Measurements from ENCODE around the gene MDM4.
"Not testable (repeated sequence)": the region's sequence is repeated elsewhere in the genome, so short reads cannot be mapped to it uniquely, and the experiment has no call there.

The MDM4 gene

GRCh38 chr1:204493145-204493983 is 22.8 kb upstream of the MDM4 start:
- no peak for DNase-seq

- DNase-seq, result peak; percentile 27
Observed at GRCh38 chr1:204493984-204494280, 22.3 kb upstream of the MDM4 start.

- DNase-seq, result peak; percentile 66
Observed at GRCh38 chr1:204494281-204495077, 21.7 kb upstream of the MDM4 start, which contains the start of gene PIK3C2B. PIK3C2B (minus strand) TSS chr1:204494805; CDS start chr1:204469802, 25,003 bp downstream.

DNA sequence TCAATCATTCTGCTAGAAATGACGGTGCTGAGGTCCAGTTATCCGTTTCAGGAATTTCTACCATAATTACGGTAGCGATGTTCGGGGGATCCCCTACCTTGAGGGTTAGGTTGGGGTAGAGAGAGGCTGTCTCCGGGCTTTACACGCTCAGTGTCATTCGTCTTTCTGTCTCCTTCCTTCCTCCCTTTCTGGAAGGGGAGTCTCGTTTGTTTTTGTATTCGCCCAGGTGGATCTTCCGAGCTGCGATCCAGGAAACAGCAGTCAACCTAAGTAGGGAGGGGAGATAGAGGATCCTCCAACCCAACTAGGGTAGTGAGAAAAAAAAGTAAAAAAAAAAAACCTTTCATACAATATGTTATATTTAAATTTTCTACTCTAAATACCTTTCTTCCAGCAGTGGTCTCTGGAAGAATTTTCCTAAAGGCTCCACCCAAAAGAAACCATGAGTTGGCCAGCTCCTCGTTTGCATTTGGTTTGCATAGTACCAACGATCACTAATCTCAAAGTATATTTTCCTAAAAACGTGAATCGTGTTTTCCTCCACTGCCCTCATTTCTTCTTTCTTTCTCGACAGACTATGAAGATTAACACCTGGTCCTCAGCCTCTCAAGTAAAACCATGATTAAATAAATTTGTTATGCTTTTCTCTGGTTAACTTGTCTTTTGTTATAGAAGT is 21.0 kb upstream of the MDM4 start:
- DNase-seq, result no peak

DNA sequence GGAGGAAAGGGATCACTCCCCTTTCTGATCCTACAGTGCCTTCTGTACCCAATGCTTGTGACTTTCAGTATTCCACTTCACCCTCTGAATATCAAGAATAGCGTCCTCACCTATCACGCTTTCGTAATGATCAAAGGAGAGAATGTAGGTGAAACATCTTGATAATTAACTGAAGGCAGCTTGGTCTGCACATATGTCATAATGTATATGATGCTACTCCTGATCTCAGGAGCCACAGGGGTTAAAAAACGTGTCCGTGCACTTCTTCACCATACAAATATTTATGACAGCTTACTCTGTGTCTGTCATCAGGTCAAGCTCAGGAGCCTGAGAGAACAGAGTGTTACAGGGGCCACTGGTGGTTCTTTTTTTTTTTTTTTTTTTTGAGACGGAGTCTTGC is 20.4 kb upstream of the MDM4 start:
- DNase-seq, result no peak

- no peak for DNase-seq
Observed at GRCh38 chr1:204498981-204499380, 17.2 kb upstream of the MDM4 start.

GRCh38 chr1:204499511-204500468 is 16.4 kb upstream of the MDM4 start:
- DNase-seq, result no peak

DNA sequence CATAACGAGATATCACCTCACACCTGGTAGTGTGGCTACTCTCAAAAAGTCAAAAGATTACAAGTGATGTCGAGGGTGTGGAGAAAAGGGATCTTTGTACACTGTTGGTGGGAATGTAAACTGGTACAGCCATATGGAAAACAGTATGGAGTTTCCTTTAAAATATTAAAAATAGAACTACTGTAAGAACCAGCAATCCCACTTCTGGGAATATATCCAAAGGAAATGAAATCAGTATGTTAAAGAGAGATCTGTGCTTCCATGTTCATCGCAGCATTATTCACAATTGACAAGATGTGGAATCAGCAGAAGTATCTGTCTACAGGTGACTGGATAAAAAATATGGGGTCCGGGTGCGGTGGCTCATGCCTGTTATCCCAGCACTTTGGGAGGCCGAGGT is 14.0 kb upstream of the MDM4 start:
- DNase-seq, result no peak

DNA sequence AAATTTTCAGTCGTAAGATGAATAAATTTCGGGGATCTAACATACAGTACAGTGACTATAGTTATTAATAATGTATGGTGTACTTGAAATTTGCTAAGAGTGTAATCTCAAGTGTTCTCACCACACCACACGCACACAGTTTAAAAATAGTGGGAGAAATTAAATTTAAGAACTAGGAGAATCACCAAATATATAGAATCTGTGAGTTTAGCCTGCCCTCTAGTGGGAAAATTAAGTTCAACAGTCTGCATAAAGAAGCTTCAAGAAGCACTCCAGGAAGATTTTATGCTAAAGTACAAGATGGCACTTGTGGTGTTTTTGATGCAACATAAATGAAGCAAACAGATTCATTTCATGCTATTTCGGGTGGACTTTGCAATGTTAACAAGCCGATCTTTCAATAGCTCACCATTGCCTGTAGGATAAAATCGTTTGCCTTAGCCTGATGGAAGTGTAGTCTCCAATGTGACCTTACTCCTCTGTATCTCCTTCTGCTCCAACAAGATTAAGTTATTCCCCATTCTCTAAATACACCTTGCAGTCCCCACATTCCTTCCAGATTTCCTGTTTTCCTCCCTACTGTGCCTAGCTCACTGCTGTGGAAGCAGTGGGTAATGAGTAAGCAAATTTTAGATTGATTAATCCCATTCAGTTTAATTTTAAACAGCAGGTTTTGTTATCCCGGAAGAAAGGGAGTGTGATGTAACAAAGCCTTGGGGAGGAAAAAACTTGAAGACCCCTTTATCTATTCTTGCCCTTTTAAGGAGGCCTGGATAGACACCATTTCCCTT is 12.9 kb upstream of the MDM4 start:
- DNase-seq, result no peak

- DNase-seq, result no peak
Observed at GRCh38 chr1:204503913-204504519, 12.2 kb upstream of the MDM4 start.

DNA sequence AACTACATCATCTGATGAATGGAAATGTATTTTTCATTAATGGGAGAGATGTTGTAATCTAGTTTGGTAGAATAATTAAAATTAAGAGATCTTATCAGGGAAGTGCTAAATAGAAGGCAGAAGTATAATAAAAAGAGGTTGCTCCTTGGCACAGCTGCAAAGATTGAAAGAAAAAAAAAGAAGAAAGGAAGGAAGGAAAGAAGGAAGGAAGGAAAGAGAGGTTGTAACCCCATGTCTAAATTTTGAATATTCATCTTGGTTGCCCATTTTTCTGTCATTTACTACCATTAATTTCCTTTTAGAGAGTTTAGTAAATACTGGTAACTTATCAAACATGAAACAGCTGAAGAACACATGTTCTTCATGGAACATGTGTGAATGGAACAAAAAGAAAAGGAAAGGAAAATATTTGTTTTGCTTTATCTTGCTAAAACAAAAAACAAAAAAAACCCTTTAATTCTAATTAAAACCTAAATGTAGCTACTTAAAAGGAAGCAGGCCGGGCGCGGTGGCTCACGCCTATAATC is 10.5 kb upstream of the MDM4 start:
- no peak for DNase-seq

DNA sequence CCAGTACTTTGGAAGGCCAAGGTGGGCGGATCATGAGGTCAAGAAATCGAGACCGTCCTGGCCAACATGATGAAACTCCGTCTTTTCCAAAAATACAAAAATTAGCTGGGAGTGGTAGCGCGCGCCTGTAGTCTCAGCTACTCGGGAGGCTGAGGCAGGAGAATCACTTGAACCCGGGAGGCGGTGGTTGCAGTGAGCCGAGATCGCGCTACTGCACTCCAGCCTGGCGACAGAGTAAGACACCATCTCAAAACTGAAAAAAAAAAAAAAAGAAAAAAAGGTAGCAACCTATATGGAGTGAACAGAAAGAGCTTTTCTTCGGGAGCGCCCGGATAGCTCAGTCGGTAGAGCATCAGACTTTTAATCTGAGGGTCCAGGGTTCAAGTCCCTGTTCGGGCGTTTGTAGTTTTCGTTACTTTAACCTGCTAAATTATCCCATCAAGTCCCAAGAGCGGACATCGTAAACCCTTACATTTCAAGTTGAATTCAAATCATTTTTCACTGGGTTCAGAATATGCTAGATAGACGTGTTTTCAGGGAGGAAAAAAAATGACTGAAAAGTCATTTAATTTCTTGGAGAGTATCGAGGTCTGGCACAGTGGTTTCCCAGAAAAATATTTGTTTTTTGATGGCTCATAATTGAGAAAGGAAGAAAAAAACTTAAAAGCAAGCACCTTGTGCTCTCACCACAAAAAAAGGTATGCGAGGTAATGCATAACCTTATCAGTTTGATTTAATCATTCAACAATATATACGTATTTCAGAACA is 9.8 kb upstream of the MDM4 start:
- DNase-seq, result peak; percentile 69

DNA sequence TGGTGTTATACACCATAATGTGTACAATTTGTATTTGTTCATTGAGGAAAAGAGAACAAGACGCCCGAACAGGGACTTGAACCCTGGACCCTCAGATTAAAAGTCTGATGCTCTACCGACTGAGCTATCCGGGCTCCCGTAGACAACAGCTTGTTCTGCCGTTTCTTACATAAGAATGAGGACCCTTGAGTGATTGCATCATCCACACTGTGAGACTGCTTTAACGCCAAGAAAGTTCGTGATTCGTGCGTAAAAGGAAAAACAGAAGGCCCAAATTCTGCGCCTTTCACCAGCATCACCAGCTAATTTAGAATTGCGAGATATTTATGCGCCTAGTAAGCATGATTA is 9.3 kb upstream of the MDM4 start:
- peak; percentile 78 for DNase-seq

- DNase-seq, result no peak
Observed at GRCh38 chr1:204507317-204508105, 8.7 kb upstream of the MDM4 start.

DNA sequence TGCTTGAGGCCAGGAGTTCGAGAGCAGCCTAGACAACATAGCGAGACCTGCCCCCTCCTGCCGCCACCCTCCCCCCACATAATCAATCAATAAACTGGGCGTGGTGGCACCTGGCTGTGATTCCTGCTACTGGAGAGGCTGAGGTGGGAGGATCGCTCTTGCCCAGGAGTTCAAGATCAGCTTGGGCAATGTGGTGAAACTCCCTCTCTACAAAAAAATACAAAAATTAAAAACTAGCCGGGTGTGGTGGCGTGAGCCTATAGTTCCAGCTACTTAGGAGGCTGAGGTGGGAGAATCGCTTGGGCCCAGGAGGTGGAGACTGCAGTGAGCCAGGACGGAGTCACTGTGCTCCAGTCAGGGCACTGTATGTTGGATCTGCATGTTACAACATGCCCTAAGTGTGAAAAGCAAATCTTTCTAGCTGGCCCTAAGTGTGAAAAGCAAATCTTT is 7.0 kb upstream of the MDM4 start:
- no peak for DNase-seq

GRCh38 chr1:204511366-204511765 is 4.8 kb upstream of the MDM4 start:
- DNase-seq, result no peak

DNA sequence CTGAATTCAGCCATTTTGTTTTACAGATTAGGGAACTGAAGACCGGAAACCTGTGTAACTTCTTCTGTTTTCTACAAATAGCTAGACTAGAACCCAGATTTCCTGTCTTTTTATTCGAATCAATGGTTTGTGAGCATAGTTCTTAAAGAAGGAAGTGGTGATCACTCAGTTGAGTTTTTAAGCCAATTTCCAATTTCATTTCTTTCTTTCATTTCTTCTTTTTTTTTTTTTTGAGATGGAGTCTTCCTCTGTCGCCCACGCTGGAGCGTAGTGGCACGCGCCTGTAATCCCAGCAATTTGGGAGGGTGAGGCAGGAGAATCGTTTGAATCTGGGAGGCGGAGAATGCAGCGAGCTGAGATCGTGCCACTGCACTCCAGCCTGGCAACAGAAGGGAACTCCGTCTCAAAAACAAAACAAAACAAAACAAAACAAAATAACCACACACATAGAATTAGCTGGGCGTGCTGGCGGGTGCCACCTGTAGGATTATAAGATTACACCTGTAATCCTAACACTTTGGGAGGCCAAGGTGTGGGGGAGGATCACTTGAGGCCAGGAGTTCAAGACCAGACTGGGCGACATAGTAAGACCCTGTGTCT is 3.0 kb upstream of the MDM4 start:
- no peak for DNase-seq

- DNase-seq, result no peak
Observed at GRCh38 chr1:204514828-204515227, 1.4 kb upstream of the MDM4 start.

DNA sequence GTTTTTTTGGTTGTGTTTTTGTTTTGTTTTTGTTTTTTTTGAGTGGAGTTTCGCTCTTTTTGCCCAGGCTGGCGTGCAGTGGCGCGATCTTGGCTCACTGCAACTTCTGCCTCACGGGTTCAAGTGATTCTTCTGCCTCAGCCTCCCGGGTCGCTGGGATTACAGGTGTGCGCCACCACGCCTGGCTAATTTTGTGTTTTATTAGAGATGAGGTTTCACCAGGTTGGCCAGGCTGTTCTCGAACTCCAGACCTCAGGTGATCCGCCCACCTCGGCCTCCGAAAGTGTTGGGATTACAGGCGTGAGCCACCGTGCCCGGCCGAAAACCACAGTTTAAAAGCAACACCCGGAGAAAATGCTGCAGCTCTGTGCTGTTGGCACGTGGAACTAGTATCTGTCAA is 1.2 kb downstream of the MDM4 start:
- not testable (repeated sequence) for DNase-seq

All from stimulated activated CD4-positive, alpha-beta T cell treated with anti-CD3 and anti-CD28 coated beads, Interleukin-12 subunit alpha, Interleukin-12 subunit beta, amount 100 ng/mL, for 4 hours (primary cell).